HUDEP-2 (cell line): Measurements from ENCODE around the gene MYO1B.

Source experiments
- DNase-seq, 76 experiments: peaks; one replicate each; lab custom pipeline; 2025; ENCODE audit not compliant: unreplicated experiment in 76 of 76; lab: John Stamatoyannopoulos, UW

MYO1B gene

DNA sequence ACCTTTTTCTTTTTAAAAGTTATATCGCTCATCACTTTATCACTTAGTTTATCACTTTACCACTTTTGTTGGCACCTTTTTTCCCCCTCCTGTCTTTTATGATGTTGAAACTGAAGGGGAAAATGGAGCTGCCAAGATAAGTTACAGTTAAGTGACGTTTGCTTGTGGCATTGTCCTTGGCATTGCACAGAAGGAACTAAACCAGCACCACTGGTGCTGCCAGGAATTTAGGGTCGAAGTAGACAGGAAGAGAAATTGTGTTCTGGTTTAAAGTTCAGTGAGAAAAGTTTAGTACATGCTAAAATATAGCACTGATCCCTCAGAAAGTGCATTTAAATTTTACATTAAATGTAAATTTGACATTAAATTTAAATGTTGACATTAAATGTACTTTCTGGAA lies 49.9 kb downstream of the MYO1B start:
- no peak for DNase-seq

DNA sequence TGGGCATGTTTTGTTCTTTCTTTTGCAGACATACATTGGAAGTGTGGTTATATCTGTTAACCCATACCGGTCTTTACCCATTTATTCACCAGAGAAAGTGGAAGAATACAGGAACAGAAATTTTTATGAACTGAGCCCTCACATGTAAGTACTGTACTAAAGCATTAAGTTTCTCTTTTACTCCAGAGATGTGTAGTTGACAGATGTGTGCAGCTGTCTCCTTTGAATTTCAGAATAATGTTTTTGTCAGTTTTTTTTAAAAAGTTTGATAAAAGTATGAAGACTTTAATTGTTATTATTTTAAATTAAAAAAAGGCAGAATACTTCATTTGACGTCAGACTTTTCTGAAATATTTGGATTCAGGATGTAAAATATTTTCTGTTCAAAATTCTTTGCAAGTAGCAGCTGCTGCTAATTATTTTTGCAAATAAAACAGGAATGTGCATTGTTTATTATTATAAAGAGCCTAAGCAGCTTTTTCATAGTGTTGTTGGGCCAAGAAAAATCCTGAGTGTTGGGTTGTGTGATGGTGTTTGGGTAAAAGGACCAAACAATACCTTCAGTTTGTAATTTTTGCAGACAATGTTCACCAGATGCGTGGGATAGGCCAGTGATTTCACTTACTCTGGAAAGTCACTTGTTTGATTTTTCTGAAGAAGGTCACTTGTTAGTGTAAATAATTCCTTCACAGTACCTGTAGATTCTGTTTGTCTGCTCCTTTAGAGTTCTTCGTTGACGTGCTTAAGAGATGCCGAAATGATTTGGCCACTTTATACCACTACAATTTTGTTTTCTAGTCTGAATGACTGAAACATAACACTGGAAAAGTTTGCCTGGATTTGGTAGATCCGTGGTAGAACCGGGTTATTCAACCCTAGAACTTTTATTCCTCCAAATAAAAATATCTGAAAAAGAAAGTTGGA lies 51.1 kb downstream of the MYO1B start:
- DNase-seq: no peak

DNA sequence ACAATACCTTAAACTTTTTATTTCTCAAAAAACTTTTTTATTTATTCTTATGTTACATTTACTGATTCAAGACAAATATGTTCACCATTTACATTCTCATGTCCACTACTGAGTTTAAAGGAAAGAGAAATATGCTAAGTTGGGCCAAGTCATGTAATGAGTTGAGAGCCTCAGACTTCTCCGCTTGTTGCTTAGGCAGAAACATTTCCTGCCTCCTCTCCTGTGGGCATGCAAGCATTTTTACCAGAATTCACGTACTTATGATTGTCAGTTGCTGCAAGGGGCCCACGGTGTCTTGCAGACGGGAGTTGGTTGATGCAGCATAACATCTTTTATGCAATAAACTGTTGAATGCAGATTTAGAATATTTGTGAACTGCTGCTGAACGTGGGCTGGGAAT lies 51.8 kb downstream of the MYO1B start:
- no peak for DNase-seq

DNA sequence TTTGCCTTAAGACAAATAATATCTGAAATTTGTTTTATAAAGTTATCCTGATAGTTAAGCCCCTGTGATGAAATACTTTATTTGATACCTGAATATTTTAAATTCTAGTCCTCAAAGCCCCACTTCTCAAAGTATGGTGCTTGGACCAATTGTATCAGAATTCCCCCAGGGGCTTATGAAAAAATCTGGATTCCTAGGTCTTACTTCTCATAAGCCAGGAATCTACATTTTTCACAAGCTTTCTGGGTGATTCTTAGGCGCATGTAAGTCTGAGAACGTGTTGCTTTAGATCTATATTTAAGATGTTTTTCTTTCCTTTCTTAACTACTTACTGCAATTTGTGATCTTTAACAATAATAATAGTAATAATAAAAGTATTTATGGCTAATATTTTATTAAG lies 53.1 kb downstream of the MYO1B start:
- no peak for DNase-seq

DNA sequence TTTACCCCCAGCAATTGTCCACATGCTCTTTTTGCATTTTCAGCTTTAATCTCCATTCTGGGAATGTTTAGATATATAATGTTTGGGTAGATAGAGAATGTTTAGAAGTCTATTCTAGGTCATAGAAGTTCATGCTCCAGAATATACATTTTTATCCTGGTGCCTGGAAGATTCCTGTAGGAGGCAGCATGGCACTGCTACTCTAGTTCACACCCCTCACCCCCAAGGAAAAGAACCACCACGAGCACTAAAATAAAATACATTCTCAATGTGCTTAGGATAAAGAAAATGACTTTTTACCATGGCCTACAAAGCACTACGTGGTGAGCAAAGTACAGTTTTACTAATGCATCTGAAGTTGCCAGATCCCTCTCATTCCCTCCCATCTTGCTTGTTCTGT lies 53.8 kb downstream of the MYO1B start:
- no peak for DNase-seq

DNA sequence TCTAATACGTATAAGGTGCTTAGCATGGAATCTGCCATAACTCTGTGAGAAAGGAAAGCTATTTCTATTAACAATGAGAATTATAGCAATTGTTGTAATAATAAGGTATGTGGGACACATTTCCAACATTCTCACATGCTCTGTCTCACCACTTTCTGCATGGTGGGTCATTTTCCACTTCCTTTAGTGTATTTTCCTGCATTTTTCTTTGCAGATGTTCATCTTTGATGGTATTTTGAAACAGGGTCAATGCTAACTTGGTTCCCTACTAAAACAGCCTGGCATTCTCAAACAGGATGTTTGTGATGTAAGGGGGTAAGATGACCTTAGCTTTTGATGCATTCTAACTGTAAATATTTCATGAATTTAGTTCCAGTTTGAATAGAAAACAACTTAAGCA lies 54.7 kb downstream of the MYO1B start:
- no peak for DNase-seq

DNA sequence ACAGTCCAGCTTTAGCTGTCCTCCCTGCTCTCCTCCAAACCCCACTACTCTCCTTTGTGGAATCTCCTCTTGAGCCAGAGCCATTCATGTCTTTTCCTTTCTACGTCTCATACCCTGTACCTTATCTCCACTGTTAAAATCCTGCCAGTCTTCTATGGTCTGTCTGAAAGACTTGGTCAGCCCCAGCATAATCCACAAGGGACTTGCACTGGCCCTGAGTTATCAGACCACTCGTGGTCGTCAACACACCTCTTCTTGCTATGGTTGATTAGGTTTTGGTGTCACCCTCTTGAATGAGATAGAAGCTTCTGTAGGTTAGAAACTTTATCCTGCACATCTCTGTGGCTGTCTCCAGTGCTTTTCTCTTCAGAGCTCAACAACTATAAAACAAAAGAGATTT lies 56.8 kb downstream of the MYO1B start:
- DNase-seq: no peak

DNA sequence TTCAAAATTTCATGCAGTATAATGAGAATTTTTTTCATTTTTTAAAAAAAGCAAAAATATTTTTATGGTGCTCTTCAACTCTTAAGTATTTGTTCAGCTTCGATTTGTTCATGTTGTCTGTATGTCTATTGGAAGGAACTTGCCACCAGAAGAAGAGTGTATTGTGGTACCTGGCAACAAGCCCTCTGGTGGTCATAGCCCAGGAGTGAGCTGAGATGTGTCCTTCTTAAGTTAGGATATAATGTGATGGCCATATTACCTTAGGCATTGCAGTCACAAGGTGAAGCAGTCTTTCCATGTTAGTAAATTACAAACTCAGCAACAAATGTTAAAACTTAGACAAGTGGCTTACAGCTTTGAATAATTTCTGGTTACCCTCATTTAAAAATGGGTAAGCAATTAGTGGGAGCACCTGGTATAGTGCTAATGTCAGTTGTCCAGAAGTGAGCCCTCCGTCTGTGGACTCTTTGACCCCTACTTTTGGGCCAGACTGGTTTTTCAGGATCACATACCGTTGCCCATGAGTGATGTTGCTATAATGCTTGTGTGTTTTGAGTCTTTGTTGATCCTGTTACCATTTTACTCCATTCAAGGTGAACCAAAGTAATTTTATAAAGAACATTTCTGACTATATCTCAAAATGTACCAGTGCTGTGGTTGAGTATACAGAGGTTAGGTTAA lies 57.4 kb downstream of the MYO1B start:
- no peak for DNase-seq

DNA sequence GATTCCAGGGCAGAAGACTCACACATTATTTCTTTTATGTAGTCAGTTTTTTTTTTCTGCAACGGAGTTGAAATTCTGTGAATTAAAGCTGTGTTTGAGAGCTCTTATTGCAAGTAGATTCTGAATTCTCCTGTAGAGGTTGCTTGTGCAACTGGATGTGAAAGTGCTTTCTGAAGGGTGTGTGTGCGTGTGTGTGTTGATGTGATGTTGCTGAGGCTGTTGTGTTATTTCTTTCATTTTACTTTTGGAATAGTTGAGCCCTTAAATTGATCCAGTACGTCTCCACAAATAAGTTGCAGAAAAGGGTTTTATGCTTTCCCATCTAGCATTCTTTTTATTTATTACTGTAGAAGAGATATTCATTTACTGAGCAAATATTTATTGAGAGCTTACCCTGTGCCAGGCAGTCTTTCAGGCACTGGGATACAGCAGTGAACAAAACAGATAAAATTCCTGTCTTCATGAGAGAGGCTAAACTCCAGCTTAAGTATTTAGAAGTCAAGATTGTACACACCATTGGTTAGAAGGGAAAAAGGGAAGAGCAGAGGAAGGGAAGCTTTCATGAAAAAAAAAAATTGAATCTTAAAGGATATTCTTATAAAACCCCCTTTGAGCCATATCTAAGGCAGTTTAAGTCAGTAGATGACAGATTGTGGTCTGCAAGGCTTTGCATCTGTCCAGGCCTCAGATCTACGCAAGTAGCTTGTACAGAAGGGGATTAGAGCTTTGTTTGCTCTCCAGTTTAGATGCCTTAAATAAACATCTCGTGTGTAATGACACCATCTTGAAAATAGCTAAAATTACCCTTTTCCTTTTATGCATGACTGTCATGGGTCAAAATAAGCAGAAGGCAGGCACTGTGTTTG lies 58.2 kb downstream of the MYO1B start:
- DNase-seq: no peak

DNA sequence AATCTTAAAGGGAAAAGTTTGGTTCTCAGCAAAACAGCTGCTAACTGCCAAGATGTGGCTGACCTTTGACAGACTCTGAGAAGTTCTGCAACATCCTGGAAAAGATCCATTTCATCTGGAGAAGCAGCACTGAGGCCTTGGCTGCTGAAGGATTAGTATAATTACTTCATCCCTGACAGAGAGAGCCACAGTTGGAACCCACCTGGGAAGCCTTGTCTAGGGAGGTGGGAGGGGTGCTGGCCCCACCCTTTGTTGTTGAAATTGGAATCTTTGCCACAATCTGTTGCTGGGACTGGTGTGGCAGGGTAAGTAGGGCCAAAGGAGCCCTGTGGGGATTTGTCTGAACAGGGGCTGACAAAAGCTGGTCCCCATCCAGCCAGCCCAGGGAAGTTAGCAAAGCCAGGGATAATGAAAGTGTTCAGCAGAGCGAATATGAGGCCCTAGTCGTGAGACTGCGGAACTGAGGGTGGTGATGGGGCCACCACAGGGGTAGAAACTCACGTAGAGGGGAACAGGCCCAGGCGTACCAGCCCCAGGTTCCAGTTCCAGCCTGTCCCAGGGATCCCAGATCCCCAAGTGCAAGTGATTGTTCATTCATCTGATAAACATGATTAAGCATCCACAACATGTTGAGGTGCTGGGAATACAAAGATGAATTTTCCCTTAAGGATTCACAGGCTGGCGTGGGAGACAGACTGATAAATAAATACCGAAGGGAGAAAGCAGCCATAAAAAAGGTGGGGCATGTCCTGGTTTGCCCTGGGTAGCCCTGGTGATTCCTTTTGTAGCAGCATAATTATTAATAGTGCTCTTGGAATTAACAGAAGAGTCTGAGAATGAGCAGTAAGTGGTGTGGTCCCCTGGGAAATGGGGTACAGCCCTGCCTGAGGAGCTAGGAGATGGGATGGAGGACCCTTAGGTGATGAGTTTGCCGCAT lies 60.0 kb downstream of the MYO1B start:
- DNase-seq: no peak

DNA sequence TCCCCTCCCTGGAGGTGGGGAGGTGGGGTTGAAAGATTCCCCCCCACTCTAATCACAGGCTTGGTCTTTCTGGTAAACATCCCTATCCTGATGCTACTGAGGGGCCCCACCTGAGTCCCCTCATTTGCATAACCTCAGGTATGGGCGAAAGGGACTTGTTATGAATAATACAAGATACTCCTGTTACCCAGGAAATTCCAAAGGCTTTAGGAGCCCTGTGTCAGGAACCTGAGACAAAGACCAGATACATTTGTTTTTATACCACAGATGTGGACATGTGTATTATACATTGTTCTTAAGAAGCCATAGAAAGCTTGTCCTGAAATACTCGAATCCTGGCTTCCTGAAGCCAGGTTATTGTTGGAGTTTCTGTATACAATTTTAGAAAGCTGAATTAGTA lies 62.8 kb downstream of the MYO1B start:
- no peak for DNase-seq

DNA sequence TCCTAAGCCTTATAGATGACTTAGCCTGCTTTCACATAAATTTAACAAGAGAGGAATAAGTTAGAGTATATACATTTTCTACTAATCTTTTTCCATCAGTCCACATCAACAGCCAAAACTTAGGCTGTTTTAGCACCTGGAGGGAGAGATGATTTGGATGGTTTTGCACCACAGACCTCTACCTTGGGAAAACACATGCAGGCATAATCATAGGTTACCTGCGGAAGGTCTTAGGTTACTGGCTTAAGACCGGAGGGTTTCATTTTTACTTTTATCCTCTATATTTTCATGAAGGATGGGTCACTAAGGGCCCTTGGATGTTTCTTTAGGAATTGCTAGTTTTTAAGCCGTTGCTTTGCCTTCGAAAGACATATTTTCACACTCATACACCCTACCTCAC lies 66.0 kb downstream of the MYO1B start:
- no peak for DNase-seq

DNA sequence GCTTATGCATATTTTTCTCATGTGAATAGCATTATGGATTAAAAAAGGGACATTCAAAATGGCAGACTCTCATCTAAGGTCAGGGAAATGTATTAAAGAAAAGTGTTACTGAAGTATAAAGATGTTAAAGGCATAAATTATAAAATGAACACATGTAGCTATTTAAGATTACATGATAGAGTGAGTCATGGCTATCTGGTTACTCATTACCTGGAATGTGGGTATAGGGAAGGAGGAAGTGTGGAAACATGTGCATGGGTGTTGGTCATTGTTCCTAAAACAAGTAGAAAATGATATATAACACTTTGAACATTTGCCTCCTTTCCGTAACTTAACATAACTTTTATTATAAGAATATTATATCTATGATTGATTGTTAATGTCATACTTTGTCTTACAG lies 66.4 kb downstream of the MYO1B start:
- no peak for DNase-seq

DNA sequence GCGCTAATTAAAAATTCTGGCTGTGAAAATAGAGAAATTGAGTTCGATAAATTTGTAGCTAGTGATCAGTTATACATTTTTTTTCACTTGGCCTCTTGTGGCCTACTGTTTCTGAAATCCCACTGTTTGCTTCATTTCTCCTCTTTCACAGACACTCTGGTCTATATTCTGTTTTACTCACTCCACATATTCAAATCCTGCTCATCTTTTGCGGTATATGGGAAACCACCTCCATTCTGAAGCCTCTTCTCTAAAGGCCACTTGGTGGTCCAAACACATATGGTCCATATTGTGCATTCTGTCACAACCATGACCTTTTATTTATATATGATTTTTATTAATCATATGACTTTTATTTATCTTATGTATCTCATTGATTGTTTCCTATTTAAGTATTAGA lies 67.0 kb downstream of the MYO1B start:
- no peak for DNase-seq

DNA sequence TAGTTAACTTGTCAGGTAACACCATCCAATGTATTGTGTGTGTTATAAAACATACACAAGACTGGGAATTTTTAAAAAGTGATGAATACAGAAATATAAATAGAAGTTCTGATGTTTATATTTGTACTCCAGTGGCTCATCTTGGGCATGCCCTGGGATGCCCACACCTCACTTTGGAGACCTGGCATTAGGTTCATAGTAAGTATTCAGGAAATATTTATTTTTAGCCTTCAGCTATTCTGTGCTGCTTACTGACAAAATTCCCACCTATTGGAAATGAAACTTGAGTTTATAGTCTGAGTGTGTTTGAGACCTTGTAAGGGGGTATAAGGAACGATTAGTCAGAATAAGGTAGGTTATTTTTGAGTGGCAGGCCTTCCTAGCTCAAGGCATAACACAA lies 67.5 kb downstream of the MYO1B start:
- DNase-seq: no peak

DNA sequence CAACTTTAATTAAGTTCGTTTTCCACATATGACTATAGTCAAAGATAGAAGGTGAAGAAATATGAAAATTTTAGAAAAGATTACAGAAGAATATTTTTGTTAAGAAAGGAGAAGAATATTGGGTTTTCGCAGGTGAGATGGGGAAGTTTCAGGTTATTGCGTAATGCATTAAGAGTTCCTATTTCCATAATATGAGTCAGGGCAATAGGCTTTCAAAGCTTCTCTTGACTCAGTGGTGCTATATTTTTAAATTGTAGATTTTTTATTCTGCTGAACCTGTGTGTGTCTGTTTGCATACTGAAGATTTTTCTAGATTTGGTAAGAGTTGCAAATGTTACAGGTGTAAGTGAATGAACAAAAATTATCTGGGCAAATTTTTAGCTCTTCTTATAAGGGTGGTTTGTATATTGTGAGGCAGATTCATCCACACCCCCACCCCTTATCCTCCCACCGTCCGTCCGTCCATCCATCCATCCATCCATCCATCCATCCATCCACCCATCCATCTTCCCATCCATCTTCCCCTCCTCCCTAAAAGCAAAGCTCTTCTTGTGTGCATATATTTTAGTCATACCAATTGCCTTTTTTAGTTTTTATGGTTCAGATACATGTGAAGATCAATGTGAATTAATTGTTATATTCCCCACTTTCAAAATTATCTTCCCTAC lies 69.6 kb downstream of the MYO1B start:
- DNase-seq: no peak

DNA sequence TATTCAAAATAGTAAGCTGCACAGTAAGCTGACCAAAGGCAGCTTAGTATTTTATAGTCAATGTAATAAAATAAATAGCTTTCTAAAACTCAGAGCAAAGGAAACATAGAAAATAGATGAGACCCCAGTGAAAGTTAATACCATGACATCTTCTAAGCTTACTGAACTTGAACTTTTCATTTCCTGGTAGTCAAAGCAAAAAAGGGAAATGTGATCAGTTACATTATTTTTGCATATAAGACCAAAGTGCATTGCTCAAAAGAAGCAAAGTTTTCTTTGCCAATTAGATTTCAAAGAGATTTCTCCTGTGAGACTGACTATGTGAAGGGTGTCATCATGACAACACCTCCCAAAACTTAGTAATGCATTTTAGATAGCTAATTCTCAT lies 70.2 kb downstream of the MYO1B start:
- DNase-seq: no peak

DNA sequence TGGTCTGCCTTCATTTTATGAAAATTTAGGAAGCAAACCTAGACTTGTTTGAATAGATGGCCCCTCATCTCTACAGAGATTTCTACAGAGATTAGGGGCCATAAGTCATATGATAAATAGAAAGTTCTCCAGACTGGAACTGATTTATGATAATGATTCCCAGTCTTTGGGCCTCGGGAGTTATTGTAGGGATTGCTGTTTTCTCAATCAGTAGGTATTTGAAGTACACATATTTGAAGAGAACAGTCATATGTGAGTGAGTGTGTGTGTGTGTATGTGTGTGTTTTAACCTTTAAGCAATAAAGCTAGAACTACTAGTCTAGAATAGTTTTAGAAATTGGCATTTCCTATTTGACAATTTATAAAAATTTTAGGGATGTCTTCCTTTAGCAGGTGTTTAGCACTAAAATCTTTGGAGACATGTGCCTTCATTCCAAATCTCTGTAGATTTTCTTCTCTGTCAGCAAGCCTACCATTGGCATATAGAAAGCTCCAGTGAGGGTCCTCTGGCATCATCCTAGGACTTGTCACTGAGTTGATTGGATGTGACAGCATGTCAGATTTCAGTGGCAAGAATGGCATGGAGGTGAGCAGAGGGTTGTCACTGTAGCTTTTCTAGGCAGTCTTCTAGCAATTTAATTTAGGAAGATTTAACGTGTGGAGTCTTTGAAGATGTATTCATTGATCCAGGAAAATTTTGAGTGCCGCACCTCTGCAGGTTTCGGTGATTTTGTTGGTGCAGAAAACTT lies 71.2 kb downstream of the MYO1B start:
- no peak for DNase-seq
